Measurements from ENCODE around the gene PNLIPRP3. TPM values are rescaled to one million over a fixed set of nuclear protein-coding genes. Genes with fewer than 3 reads are reported as not detected.

The PNLIPRP3 gene
- total RNA-seq, 2 donors from 2014 or later = not detected

DNA sequence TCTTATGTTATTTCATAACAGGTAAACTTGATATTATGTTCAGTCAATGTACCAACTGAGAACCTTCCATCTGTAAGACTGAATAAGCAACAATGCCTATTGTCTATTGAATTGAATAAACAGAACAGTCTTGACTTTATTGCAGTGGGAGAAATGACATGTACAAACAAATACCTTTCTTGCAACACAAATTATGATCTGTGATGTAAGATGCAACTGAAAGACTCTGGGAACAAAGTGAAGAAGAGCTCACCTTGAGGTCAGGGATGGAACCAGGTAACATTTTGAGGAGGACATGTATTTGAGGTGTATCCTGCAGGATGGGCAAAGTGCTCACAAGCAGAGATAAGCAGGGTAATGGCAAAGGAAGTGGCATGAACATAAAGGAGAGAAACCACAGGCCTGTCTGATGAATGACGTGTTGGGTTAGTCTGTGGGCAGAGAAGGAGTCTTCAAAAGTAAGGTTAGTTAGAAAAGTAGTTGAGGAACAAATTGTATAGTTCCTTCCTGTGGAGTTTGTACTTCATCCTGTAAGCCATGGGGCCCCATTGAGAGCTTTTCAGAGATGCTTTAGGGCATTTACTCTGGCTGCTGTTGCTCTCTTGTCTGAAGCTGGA, 9.5 kb downstream of the PNLIPRP3 start:
- DNase-seq (ENCODE audit: low spot score in 2 of 2) (no peak), ATAC-seq (peak; percentile 22 to 85)
- no peaks in the 10 kb centered on the region for H3K36me3 Mint-ChIP-seq
- H3K27ac Mint-ChIP-seq = no peak overlapping the region
- no peaks in the 10 kb centered on the region for H3K9me3 Mint-ChIP-seq

DNA sequence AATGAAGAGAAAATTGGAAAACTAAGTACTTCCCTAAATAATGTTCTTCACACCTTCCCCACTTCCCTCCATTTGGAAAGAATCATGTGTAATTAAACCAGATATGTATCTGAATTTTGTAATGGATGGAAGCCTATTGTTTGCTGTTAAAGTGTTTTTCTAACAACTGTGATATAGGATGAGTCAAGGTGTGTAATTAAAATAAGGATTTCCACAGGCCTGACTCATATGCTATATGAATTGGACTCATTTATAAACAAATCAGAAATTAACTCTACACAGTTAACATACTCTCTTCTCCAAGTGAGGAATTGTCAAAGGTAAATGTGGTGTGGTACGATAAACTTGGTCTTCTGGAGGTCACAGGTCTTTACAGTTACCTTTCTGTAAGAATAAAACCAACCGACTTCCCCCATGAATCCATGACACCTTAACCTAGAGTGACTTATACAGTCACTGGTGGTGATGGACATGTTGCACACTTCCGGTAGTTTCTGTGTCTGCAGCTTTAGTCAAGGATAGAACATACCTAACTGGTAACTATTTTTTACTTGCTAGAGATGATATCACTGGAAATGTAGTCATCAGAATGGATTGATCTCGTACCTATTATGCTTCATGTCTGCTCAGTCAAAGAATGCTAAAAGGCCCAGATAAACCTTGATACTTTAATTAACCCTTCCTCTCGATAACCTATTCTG, 12.8 kb downstream of the PNLIPRP3 start:
- Mint-ChIP-seq H3K36me3 (no peaks in the 10 kb centered on the region), H3K9me3 (no peaks in the 10 kb centered on the region), H3K27ac (no peak overlapping the region)
- ATAC-seq (no peak), DNase-seq (ENCODE audit: low spot score in 2 of 2) (no peak)

DNA sequence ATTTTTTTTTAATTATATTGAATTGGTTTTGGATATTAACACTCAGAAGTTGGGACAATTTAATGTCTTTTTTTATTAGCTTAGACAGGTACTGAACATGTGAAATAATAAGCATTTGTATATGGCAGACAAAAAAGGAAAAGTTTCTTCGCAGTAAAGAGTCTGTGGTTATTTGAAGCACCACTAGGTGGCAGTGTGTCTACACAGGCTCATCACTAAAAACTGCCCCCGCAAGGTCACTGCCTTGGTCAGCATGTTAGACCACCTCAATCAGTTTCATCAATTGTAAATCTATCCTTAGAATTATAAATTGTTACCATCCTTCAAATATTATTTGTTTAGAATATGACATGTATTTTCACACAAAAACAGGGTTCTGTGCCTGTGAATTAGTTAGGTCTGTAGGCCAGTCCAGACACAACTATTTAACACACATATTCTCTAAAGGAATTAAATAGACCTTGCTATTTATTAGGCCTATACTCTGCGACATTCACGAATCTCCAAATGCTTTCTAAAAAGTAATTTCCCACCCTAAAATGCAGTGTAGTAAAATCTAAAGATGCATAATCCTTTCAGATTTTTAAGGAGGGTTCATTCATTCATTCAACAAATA, 17.0 kb downstream of the PNLIPRP3 start:
- H3K36me3 Mint-ChIP-seq = no peaks in the 10 kb centered on the region
- DNase-seq (ENCODE audit: low spot score in 2 of 2) (peak in 1 of 2 donors; percentile 7), ATAC-seq (no peak)
- peaks cover 0 to 2% of the 10 kb centered on the region in 2 donors for H3K9me3 Mint-ChIP-seq
- H3K27ac Mint-ChIP-seq = no peak overlapping the region

DNA sequence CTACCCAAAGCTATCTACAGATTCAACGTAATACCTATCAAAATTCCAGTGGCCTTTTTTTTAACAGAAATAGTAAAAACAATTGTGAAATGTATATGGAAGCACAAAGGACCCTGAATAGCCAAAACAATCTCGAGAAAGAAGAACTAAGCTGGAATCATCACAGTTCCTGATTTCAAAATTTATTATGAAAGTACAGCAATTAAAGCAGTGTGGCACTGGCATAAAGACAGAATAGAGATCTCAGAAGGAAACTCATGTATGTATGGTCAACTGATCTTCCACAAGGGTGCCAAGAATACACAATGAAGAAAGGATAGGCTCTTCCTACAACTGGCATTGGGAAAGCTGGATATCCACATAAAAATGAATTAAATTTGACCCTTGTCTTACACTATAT, 23.2 kb downstream of the PNLIPRP3 start:
- peaks cover 0 to 22% of the 10 kb centered on the region in 2 donors for H3K9me3 Mint-ChIP-seq
- DNase-seq (ENCODE audit: low spot score in 2 of 2) (no peak), ATAC-seq (no peak)
- no peak overlapping the region for H3K27ac Mint-ChIP-seq
- H3K36me3 Mint-ChIP-seq = no peaks in the 10 kb centered on the region

DNA sequence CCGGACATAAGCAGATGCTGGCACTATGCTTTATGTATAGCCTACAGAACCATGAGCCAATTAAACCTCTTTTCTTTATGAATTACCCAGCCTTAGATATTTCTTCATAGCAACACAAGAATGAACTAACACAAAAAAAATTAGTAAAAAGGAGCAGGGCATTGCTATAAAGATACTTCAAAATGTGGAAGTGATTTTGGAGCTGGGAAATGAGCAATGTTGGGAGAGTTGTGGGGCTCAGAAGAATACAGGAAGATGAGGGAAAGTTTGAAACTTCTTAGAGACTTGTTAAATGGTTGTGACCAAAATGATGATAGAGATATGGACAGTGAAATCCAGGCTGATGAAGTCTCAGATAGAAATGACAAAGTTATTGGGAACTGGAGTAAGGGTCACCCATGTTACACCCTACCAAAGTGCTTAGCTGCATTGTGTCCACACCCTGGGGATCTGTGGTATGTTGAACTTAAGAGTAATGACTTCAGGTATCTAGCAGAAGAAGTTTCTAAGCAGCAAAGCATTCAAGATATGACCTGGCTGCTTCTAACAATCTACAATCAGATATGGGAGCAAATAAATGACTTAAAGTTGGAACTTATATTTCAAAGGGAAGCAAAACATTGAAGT, 24.2 kb downstream of the PNLIPRP3 start:
- Mint-ChIP-seq H3K9me3 (peaks cover 0 to 22% of the 10 kb centered on the region in 2 donors), H3K36me3 (no peaks in the 10 kb centered on the region), H3K27ac (no peak overlapping the region)
- no peak for ATAC-seq
- DNase-seq (ENCODE audit: low spot score in 2 of 2) = no peak

DNA sequence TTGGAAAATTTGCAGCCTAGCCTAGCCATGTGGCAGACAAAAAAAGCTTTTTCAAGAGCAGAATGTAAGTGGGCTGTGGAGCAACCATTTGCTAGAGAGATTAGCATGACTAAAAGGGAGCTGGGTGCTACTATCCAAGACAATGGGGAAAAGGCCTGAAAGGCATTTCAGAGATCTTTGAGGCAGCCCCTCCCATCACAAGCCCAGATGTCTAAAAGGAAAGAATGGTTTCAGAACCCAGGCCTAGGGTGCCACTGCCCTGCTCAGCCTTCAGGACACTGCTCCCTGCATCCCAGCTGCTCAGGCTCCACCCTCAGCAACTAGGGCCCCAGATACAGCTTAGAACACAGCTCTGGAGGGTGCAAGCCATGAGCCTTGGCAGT, 24.7 kb downstream of the PNLIPRP3 start:
- ATAC-seq (no peak), DNase-seq (ENCODE audit: low spot score in 2 of 2) (no peak)
- Mint-ChIP-seq H3K27ac (no peak overlapping the region), H3K36me3 (no peaks in the 10 kb centered on the region), H3K9me3 (peaks cover 0 to 22% of the 10 kb centered on the region in 2 donors)

DNA sequence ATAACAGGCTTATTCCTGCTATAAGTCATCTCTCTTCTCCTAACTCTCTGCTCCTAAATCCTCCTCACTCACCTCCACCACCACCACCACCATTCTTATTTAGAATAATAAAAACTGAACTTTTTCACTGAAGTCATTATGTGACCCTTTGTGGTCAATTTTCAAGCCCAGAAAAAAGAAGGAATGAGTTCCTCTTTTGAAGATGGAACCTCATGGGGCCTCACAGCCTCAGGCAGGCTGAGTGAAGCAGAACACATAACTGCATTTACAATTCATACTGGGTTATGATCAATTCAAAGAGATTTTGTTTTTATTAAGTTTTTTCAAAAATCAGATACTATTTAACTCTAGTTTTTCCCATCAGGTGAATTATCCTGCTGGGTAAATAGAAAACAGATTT, 29.8 kb downstream of the PNLIPRP3 start:
- Mint-ChIP-seq H3K36me3 (no peaks in the 10 kb centered on the region), H3K9me3 (peaks cover 0 to 11% of the 10 kb centered on the region in 2 donors), H3K27ac (no peak overlapping the region)
- DNase-seq (ENCODE audit: low spot score in 2 of 2) (no peak), ATAC-seq (no peak)

DNA sequence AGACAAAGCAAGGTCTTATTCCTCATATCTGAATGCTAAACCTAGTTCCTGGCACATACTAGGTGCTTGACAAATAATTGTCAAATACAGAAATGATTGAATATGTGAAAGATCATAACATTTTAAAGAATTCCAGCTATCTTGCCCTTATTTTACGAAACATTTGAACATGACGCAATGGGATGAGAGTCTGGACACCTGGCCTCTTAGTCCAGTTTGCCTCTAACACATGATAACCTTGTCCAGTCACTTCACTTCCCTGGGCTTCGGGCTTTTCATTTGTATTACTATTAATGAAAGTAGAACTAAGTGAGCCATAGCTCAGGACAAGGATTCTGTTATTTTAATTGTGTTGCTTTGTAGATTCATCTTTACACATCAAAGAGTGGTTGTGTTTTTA, 32.6 kb downstream of the PNLIPRP3 start:
- H3K36me3 Mint-ChIP-seq = no peaks in the 10 kb centered on the region
- no peak for ATAC-seq
- no peak overlapping the region for H3K27ac Mint-ChIP-seq
- H3K9me3 Mint-ChIP-seq = no peaks in the 10 kb centered on the region
- DNase-seq (ENCODE audit: low spot score in 2 of 2) = no peak

DNA sequence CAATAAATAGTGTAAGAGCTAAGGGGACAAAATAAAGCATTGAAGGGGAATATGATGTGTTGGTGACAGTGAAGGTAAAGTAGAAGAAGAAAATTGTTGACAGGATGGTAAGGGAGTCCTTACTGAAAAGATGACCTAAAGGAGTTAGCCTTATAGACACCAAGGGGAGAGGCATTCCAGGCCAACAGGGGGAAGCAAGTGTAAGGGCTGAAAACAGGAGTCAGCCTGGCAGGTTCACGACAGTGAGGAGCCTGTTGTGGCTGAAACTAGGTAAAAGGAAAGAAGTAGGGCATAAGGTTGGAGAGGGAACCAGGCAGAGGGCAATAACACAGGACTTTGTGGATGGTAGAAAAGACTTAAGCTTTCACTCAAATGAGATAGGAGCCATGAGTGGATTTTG, 34.0 kb downstream of the PNLIPRP3 start:
- no peaks in the 10 kb centered on the region for H3K36me3 Mint-ChIP-seq
- ATAC-seq = no peak
- DNase-seq (ENCODE audit: low spot score in 2 of 2) = no peak
- H3K27ac Mint-ChIP-seq = no peak overlapping the region
- no peaks in the 10 kb centered on the region for H3K9me3 Mint-ChIP-seq

DNA sequence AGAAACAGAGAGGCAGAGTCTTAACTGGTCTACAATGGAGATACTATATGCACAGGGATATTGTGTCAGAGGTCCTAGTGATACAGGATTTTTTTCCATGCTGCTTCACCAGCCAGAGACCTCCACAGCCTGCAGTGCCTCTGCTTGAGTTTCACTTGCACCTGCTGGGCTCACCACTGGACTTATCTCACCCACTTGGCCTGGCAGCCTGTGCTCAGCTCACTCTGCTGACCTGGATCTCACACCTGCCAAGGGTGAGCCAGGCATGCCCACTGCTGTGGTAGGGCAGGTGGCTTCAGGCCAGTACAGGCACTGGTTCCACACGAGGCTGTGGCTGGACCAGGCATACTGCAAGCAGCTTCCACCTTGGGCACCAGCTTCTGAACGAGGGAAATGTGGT, 36.6 kb downstream of the PNLIPRP3 start:
- H3K27ac Mint-ChIP-seq = no peak overlapping the region
- peaks cover 0 to 4% of the 10 kb centered on the region in 2 donors for H3K9me3 Mint-ChIP-seq
- DNase-seq (ENCODE audit: low spot score in 2 of 2) (no peak), ATAC-seq (no peak)
- no peaks in the 10 kb centered on the region for H3K36me3 Mint-ChIP-seq

DNA sequence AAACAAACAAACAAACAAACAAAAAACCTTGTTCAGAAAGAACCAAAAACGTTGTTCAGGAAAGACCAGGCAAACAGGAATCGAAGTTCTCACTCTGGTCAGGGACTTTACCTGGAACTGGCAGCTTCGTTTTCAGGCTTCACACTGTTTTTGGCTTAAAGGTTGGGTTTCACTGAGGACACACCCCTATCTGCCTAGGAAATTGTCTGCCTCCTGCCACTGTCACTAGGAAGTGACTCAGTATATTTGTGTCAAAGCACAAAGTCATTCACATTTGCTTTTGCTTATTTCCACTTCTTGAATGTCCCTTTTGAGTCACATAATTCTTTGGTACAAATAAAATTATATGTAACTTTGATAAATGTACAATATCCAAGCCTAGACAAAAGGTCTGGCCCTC, 37.9 kb downstream of the PNLIPRP3 start:
- H3K9me3 Mint-ChIP-seq = peaks cover 0 to 4% of the 10 kb centered on the region in 2 donors
- DNase-seq (ENCODE audit: low spot score in 2 of 2) (no peak), ATAC-seq (peak in 1 of 2 donors; percentile 40)

DNA sequence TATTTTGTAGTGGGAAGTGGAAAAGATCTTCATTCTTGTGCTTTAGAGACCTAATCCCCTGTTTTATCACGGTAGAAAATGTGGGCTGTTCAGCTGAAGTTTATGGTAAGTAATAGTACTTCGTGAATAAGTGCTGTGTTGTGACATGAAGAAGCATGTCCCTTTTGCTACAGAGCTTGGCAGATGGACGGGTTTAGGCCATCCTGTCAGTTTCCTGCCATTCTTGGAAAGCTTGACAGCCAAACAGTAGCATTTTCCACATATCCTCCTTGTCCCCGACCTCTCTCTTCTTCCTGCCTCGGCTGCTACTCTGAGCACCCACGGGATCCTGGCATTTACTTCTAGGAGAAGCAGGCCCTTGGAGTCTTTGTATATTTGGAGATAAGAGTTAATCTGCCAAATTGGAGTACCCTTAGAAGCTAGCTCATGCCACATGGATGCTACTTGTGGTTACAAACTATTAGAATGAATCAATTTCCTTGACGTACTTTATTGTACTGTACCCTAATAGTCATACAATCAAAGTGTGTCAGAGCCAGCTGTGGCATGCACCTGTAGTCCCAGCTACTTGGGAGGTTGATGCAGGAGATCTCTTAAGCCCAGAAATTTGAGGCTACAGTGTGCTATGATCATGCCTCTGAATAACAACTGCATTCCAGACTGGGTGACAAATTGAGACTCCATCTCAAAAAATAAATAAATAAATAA, 39.2 kb downstream of the PNLIPRP3 start:
- DNase-seq (ENCODE audit: low spot score in 2 of 2) (no peak), ATAC-seq (no peak)
- H3K9me3 Mint-ChIP-seq = peaks cover 0 to 4% of the 10 kb centered on the region in 2 donors
- H3K27ac Mint-ChIP-seq = no peak overlapping the region
- no peaks in the 10 kb centered on the region for H3K36me3 Mint-ChIP-seq

More for the DNA sequence above, 37.9 kb downstream of the PNLIPRP3 start:
- H3K36me3 Mint-ChIP-seq = no peaks in the 10 kb centered on the region
- no peak overlapping the region for H3K27ac Mint-ChIP-seq

DNA sequence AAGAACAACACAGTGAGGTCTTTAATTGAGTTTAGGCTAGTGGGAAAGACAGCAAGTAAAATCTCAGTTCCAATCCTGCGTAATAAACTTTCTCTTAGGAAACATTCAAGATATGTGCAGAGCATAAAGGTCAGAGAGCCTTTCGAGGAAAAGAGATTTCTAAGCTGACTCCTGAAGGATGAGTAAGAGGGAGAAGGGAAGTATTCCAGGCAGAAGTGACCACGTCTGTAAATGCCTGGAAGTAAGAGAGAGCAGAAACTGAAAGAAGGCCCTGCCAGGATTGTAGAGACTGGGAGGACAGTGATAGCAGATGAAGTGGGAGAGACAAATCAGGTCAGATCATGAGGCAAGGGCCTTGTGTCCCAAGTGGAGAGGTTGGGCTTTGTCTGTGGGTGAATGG, 41.8 kb downstream of the PNLIPRP3 start:
- Mint-ChIP-seq H3K27ac (no peak overlapping the region), H3K9me3 (peaks cover 0 to 8% of the 10 kb centered on the region in 2 donors), H3K36me3 (no peaks in the 10 kb centered on the region)
- ATAC-seq (no peak), DNase-seq (ENCODE audit: low spot score in 2 of 2) (no peak)

DNA sequence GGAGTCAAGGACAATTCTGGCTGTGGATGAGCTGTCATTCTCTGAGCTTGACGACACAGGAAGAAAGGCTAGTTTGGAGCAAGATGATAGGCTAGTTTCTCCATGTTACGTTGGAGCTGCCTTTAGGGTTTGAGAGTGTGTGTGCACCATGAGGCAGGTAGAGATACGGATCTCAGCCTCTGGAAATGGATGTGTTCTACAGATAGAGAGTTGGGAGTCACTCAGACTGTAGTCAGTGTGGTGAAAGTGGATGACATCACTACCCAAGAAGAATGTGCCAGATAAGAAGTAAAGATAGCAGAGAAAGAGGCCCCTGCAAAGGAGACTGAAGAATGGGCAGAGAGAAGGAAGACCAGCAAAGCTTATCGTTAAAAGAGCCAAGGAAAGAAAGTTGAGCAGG, 42.4 kb downstream of the PNLIPRP3 start:
- ATAC-seq = no peak
- Mint-ChIP-seq H3K9me3 (peaks cover 0 to 9% of the 10 kb centered on the region in 2 donors), H3K36me3 (no peaks in the 10 kb centered on the region), H3K27ac (no peak overlapping the region)
- DNase-seq (ENCODE audit: low spot score in 2 of 2) = no peak

DNA sequence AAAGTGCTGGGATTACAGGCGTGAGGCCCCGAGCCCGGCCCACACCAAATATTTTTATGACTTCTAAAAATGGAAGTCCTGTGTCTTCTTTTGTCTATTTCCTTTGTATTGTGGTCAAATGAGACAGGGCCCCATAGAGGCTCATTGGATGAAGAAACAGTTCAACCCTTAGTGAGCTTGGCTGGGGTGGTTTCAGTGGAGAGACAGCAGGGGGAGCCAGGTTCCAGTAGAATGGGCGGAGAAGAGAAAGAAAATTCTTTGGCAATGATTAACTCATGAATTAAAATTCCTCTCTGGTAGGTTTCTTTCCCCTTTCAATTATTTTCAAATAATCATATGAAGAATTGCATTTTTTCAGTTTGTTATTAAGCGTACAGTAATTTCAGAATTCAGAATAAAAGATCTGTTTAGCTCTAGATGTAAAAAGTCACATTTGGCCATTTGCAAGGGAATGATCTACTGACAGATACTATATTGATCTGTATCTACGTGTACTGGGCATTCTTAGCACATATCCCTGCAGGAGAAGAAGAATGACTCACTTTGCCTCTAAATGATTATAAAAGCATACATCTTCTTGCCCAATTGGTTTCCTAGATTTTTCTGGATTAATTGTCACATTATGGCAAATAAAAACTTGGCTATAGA, 43.2 kb downstream of the PNLIPRP3 start:
- Mint-ChIP-seq H3K9me3 (peaks cover 0 to 9% of the 10 kb centered on the region in 2 donors), H3K27ac (no peak overlapping the region), H3K36me3 (no peaks in the 10 kb centered on the region)
- ATAC-seq (no peak), DNase-seq (ENCODE audit: low spot score in 2 of 2) (no peak)

DNA sequence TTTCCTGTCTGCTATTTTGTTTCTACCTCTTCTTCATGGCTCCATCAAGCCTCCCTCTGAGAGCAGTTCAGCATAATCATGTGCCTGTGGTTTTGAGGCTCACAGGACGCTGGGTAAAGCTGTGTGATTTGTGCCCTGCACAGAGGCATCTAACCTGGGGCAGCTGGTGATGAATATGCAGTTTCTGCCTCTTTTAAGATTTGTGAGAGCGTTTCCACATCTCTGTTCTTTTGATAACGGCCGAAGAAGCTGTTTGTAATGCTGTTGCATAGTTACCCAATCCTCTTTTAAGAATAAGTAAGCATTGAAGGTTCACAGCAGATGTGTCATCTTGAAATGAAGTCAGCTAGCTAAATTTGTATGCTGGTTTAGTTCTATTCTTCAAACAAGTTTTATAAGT, 45.2 kb downstream of the PNLIPRP3 start:
- Mint-ChIP-seq H3K27ac (no peak overlapping the region), H3K9me3 (peaks cover 0 to 9% of the 10 kb centered on the region in 2 donors), H3K36me3 (no peaks in the 10 kb centered on the region)
- ATAC-seq (no peak), DNase-seq (ENCODE audit: low spot score in 2 of 2) (no peak)

Measured in activated naive CD4-positive, alpha-beta T cell treated with anti-CD3 and anti-CD28 coated beads, Interleukin-2, amount 50 U/mL, for 72 hours (primary cell).